Uterus (tissue), 4 donors: Measurements from ENCODE around the gene RSBN1L. TPM values are rescaled to one million over a fixed set of nuclear protein-coding genes. Genes with fewer than 3 reads are reported as not detected.

Experiments used
- DNase-seq, 2 donors: peaks; one replicate each; pipeline ENCODE4 v3.0.0-alpha.2; 2019 to 2020
- H3K27ac ChIP-seq, 2 donors: fragments of 200-600 bp; sonication (generic); 1 replicate in 1 of 2; 2 replicates in 1 of 2; pipeline ENCODE4 v1.5.1; 2016 to 2018
- H3K27me3 ChIP-seq, 2 donors: fragments of 200-600 bp; sonication (generic); one replicate each; pipeline ENCODE4 v1.5.1; 2018 to 2019; ENCODE audit warnings: control low read depth in 1 of 2
- H3K36me3 ChIP-seq, 2 donors: fragments of 200-600 bp; sonication (generic); one replicate each; pipeline ENCODE4 v1.5.1; 2019; ENCODE audit warnings: control low read depth in 1 of 2
- H3K4me1 ChIP-seq, 2 donors: fragments of 200-600 bp; sonication (generic); one replicate each; pipeline ENCODE4 v1.5.1; 2018 to 2019; ENCODE audit warnings: control low read depth in 1 of 2
- H3K4me3 ChIP-seq, 2 donors: fragments of 200-600 bp; sonication (generic); 1 replicate in 1 of 2; 2 replicates in 1 of 2; pipeline ENCODE4 v1.5.1; 2018 to 2019; ENCODE audit warnings: mild to moderate bottlenecking in 1 of 2
- H3K9me3 ChIP-seq, 2 donors: fragments of 200-600 bp; sonication (generic); one replicate each; pipeline ENCODE4 v1.5.1; 2019; ENCODE audit warnings: control low read depth in 1 of 2
- POLR2A ChIP-seq, 2 donors: fragments of 450-650 bp; IDR thresholded peaks; one replicate each; pipeline ENCODE4 v1.6.1; 2016; ENCODE audit warnings: antibody characterized with exemption in 2 of 2, mild to moderate bottlenecking in 1 of 2, moderate library complexity in 1 of 2
- intact Hi-C: fragments of 100-400 bp; cut with DNase I; formaldehyde crosslinking; loops from one replicate; pipeline ENCODE4 v1.15.1; 2023; ENCODE audit warnings: low total_unique reads
- total RNA-seq, 4 donors: library from RNA; depleted of rRNA in 3 of 4; stranded (reverse); fragments of >200 nt in 3 of 4; gene quantifications; one replicate each; pipeline versions ENCODE4 v1.1.0 to v1.2.4, GENCODE V29; 2014 to 2023
- TF ChIP-seq, protein P1 (sequence below), 4 experiments: fragments of 200-600 bp in 2 of 4; fragments of 450-650 bp in 2 of 4; sonication (generic) in 2 of 4; IDR thresholded peaks; one replicate each; pipeline ENCODE4 v1.5.1; 2016 to 2019; ENCODE audit warnings: antibody characterized with exemption in 4 of 4, mild to moderate bottlenecking in 2 of 4, moderate library complexity in 1 of 4
- donor health status: DM: yes; HTN: yes; CAD: no.

RSBN1L gene
- total RNA-seq, 4 donors from 2014 or later = 25.1 to 55.7 (median 42.5) TPM

DNA sequence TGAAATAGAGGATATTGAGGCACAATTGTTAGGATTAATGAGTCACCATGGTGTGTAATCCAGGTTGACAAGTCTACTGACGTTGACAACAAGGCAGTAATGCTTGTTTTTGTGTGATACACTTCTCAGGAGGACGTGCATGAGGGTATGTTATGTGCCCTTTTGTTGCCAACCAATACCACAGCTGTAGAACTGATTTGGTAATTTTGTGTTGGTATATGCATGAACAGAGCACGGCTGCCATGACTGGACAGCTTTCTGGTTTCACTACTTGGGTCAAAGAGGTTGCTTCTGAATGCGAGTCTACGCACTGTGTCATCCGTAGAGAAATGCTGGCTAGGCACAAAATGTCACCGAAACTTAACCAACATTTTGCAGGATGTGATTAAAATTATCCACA lies 135.2 kb downstream of the RSBN1L start:
- H3K36me3 ChIP-seq = no peaks in the 10 kb centered on the region
- H3K9me3 ChIP-seq = no peaks in the 10 kb centered on the region
- H3K27ac ChIP-seq = no peak overlapping the region
- no peak for DNase-seq
- H3K27me3 ChIP-seq = no peaks in the 10 kb centered on the region
- no peak for TF ChIP-seq POLR2A (IDR thresholded peaks at IDR 0.05)
- TF ChIP-seq, protein P1, sequence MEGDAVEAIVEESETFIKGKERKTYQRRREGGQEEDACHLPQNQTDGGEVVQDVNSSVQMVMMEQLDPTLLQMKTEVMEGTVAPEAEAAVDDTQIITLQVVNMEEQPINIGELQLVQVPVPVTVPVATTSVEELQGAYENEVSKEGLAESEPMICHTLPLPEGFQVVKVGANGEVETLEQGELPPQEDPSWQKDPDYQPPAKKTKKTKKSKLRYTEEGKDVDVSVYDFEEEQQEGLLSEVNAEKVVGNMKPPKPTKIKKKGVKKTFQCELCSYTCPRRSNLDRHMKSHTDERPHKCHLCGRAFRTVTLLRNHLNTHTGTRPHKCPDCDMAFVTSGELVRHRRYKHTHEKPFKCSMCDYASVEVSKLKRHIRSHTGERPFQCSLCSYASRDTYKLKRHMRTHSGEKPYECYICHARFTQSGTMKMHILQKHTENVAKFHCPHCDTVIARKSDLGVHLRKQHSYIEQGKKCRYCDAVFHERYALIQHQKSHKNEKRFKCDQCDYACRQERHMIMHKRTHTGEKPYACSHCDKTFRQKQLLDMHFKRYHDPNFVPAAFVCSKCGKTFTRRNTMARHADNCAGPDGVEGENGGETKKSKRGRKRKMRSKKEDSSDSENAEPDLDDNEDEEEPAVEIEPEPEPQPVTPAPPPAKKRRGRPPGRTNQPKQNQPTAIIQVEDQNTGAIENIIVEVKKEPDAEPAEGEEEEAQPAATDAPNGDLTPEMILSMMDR (IDR thresholded peaks at IDR 0.05) = no peak
- no peak overlapping the region for H3K4me3 ChIP-seq
- intact Hi-C loops = no loop called here
- no peaks in the 10 kb centered on the region for H3K4me1 ChIP-seq

DNA sequence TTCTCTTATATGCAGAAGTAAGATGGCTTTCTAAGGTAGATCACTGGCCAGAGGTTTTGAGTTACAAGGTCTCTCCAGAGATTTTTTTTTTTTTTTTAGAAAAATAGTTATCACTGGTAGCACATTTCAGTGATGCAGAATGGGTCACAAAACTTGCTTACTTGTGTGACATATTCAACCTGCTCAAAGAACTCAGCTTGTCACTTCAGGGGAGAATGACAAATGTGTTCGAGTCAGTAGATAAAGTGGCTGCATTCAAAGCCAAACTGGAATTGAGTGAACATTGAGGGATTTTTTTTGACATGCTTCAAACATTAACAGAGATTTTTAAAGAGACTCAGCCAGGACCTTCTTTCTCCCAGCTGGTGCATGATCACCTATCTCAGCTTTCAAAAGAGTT lies 135.7 kb downstream of the RSBN1L start:
- Histone ChIP-seq H3K36me3 (no peaks in the 10 kb centered on the region), H3K27ac (no peak overlapping the region), H3K27me3 (no peaks in the 10 kb centered on the region), H3K4me3 (no peak overlapping the region), H3K4me1 (no peaks in the 10 kb centered on the region), H3K9me3 (no peaks in the 10 kb centered on the region)
- TF ChIP-seq, protein P1 (IDR thresholded peaks at IDR 0.05) = no peak
- TF ChIP-seq POLR2A (IDR thresholded peaks at IDR 0.05) = no peak
- intact Hi-C loops = no loop called here
- no peak for DNase-seq

Other genes with a start within 250 kb of the RSBN1L start
- gene PTPN12, start 159.2 kb upstream of the RSBN1L start, total RNA-seq = 100 to 1,000 TPM in 2 of 4 donors, 10 to 100 TPM in 2; 52.0 to 123 (median 96.5) TPM
- gene TMEM60, start 102.0 kb downstream of the RSBN1L start, total RNA-seq = 10 to 100 TPM in 2 of 4 donors, 1 to 10 TPM in 1, under 1 TPM in 1; 0.51 to 27.6 (median 9.0) TPM
- gene PHTF2, start 102.3 kb downstream of the RSBN1L start, total RNA-seq = 10 to 100 TPM in 3 of 4 donors, 1 to 10 TPM in 1; 6.4 to 54.8 (median 24.7) TPM